K562 (cell line): ENCODE data around the gene FA2H. TPM values are rescaled to one million over a fixed set of nuclear protein-coding genes. Genes with fewer than 3 reads are reported as not detected.
A peak's percentile ranks its signal among the peaks of the same experiment; 100 is the strongest.

Experiments used
- BCL6 ChIP-seq: fragments of 250-450 bp; sonication (Bioruptor Pico); IDR thresholded peaks from 2 replicates; pipeline ENCODE4 v1.4.0; 2020
- E2F4 ChIP-seq: sonication (generic); formaldehyde crosslinking; IDR thresholded peaks from 2 replicates; pipeline ENCODE4 v1.8.0; 2022; ENCODE audit warnings: mild to moderate bottlenecking, low read depth, missing genetic modification reagents
- GATAD2A ChIP-seq: fragments of 450-650 bp; IDR thresholded peaks from 2 replicates; pipeline ENCODE4 v1.6.1; 2017
- HINFP ChIP-seq: fragments of 450-650 bp; conservative IDR thresholded peaks from 2 replicates; pipeline ENCODE4 v1.6.1; 2016; ENCODE audit warnings: missing genetic modification characterization, low read depth, mild to moderate bottlenecking, control low read depth, missing compliant biosample characterization
- MLX ChIP-seq, 2 experiments: fragments of 450-650 bp in 1 of 2; sonication (generic) in 1 of 2; formaldehyde crosslinking; conservative IDR thresholded peaks; 2 replicates each; pipeline versions ENCODE4 v1.4.0 to v1.8.1; 2020 to 2022; ENCODE audit warnings: mild to moderate bottlenecking in 1 of 2, missing genetic modification reagents in 1 of 2
- MXD1 ChIP-seq: fragments of 250-450 bp; sonication (Bioruptor Pico); IDR thresholded peaks from 2 replicates; pipeline ENCODE4 v1.8.0; 2021; ENCODE audit warnings: borderline replicate concordance, mild to moderate bottlenecking, moderate library complexity; ENCODE audit not compliant: poor library complexity, severe bottlenecking
- NCOA4 ChIP-seq: fragments of 450-650 bp; IDR thresholded peaks from 2 replicates; pipeline ENCODE4 v1.6.1; 2018; ENCODE audit warnings: mild to moderate bottlenecking; ENCODE audit not compliant: partially characterized antibody
- RCOR1 ChIP-seq, 2 experiments: IDR thresholded peaks; 2 replicates each; pipeline ENCODE4 v1.6.1; 2012; ENCODE audit warnings: low read depth in 2 of 2, low read length in 2 of 2, borderline replicate concordance in 1 of 2, improper control_type of control experiment in 1 of 2
- RERE ChIP-seq: sonication (generic); formaldehyde crosslinking; IDR thresholded peaks from 2 replicates; pipeline ENCODE4 v1.8.0; 2023; ENCODE audit warnings: missing genetic modification reagents, mild to moderate bottlenecking, borderline replicate concordance
- RNF2 ChIP-seq: sonication (generic); IDR thresholded peaks from 2 replicates; pipeline ENCODE4 v1.6.1; 2016
- SP2 ChIP-seq: IDR thresholded peaks from 2 replicates; pipeline ENCODE4 v1.6.1; 2011; ENCODE audit warnings: mild to moderate bottlenecking, low read depth, low read length, moderate library complexity; ENCODE audit not compliant: poor library complexity, severe bottlenecking; ENCODE audit errors: extremely low read depth
- SRF ChIP-seq, 2 experiments: fragments of 250-450, 450-650 bp in 1 of 2; sonication (Bioruptor Pico) in 1 of 2; sonication (generic) in 1 of 2; formaldehyde crosslinking; IDR thresholded peaks; 2 replicates each; pipeline versions ENCODE4 v1.5.0 to v1.5.1; 2020 to 2022; ENCODE audit warnings: mild to moderate bottlenecking in 1 of 2, missing genetic modification reagents in 1 of 2
- TGIF2 ChIP-seq: sonication (generic); formaldehyde crosslinking; IDR thresholded peaks from 2 replicates; pipeline ENCODE4 v1.8.1; 2022; ENCODE audit warnings: mild to moderate bottlenecking, missing genetic modification reagents, moderate library complexity
- TRIM24 ChIP-seq, 2 experiments: fragments of 450-650 bp; IDR thresholded peaks; 2 replicates each; pipeline ENCODE4 v1.6.1; 2016
- ZNF239 ChIP-seq: fragments of 250-450 bp; sonication (Bioruptor Pico); IDR thresholded peaks from 2 replicates; pipeline ENCODE4 v1.4.0; 2020; ENCODE audit warnings: mild to moderate bottlenecking
- ZNF384 ChIP-seq: IDR thresholded peaks from 2 replicates; pipeline ENCODE4 v1.6.1; 2012; ENCODE audit warnings: low read depth, low read length, improper control_type of control experiment
- ZNF431 ChIP-seq: sonication (generic); formaldehyde crosslinking; IDR thresholded peaks from 2 replicates; pipeline ENCODE4 v1.8.0; 2022; ENCODE audit warnings: mild to moderate bottlenecking, missing genetic modification reagents
- polyA plus RNA-seq, 8 experiments: library from polyadenylated mRNA; depleted of rRNA in 4 of 8; stranded (reverse) in 5 of 8; unstranded in 3 of 8; fragments of >200 nt; fragmentation: Nextera tagmentation in 2 of 8; fragmentation: Illumina TruSeq in 1 of 8; extraction: Ambion mirVana in 2 of 8; extraction: Trizol in 1 of 8; gene quantifications; 2 replicates each; pipeline versions ENCODE4 v1.2.1 to v1.2.3, GENCODE V29; 2011 to 2014; ENCODE audit warnings: inconsistent platforms in 1 of 8, missing spikeins in 1 of 8
- total RNA-seq, 7 experiments: library from RNA; depleted of rRNA in 6 of 7; stranded (reverse); fragments of >200 nt in 6 of 7; fragmentation: Illumina TruSeq in 2 of 7; extraction: Trizol in 2 of 7; gene quantifications; 2 replicates each; pipeline versions ENCODE4 v1.2.1 to v1.2.3, GENCODE V29; 2011 to 2021; ENCODE audit warnings: low replicate concordance in 1 of 7

FA2H gene
- total and polyA plus RNA-seq, 9 of the 15 experiments (the other 6 are each of a cell fraction or from before 2014, with no cell fraction given): not detected

- no peak for TF ChIP-seq RERE (CRISPR knock-in tag)
- peak; percentile 57 for TF ChIP-seq E2F4 (CRISPR knock-in tag)
- no peak for TF ChIP-seq BCL6 (CRISPR knock-in tag)
- TF ChIP-seq GATAD2A: no peak
- TF ChIP-seq MLX (CRISPR knock-in tag; conservative IDR thresholded peaks at IDR 0.05): no peak
- peak; percentile 86 for TF ChIP-seq SP2
- no peak for TF ChIP-seq NCOA4
- peak; percentile 99 for TF ChIP-seq ZNF384
- TF ChIP-seq SRF (CRISPR knock-in tag; IDR thresholded peaks at IDR 0.05): peak in 1 of 2 experiments; percentile 49; a peak in 2 of 4 replicates
- no peak for TF ChIP-seq HINFP (tag)
- 0 out of 4 replicates have a peak, but pooled peaks of 1 of the 2 experiments have one; percentile 2 for TF ChIP-seq RCOR1 (IDR thresholded peaks at IDR 0.05; ENCODE audit: borderline replicate concordance in 1 of 2, low read depth in 2 of 2, low read length in 2 of 2)
- no peak for TF ChIP-seq TGIF2
- TF ChIP-seq MXD1 (CRISPR knock-in tag): peak; percentile 12
- TF ChIP-seq ZNF431 (CRISPR knock-in tag): no peak
- TF ChIP-seq ZNF239 (CRISPR knock-in tag): no peak
- peak; percentile 34 to 41; a peak in 2 of 4 replicates for TF ChIP-seq TRIM24 (IDR thresholded peaks at IDR 0.05)
- peak; percentile 69; the same call in 1 of the 2 replicates for TF ChIP-seq RNF2
Observed at GRCh38 chr16:74666425-74667254, 108.0 kb downstream of the FA2H start, which contains the start of gene RFWD3 (continued).
